ENCODE data around the gene IDE.
"Not testable (repeated sequence)": the region's sequence is repeated elsewhere in the genome, so short reads cannot be mapped to it uniquely, and the experiment has no call there.

IDE gene

GRCh38 chr10:92573798-92574547, at the start of gene IDE:
IDE (minus strand) TSS chr10:92574093; CDS start chr10:92574019, 74 bp downstream.
- DNase-seq = peak; percentile 86

DNA sequence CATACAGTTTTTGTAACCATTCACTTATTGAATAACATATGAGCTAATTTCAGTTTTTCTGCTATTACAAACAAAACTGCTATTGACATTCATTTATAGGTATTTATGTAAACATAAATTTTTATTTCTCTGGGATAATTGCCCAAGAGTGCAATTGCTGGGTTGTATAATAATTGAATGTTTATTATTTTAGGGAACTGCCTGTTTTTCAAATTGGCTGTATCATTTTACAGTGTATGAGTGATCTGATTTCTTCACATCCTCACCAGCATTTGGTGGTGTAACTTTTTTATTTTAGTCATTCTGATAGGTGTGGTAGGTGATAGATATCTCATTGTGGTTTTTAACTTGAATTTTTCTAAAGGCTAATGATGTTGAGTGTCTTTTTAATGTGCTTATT, 45.5 kb upstream of the IDE start:
- no peak for DNase-seq

DNA sequence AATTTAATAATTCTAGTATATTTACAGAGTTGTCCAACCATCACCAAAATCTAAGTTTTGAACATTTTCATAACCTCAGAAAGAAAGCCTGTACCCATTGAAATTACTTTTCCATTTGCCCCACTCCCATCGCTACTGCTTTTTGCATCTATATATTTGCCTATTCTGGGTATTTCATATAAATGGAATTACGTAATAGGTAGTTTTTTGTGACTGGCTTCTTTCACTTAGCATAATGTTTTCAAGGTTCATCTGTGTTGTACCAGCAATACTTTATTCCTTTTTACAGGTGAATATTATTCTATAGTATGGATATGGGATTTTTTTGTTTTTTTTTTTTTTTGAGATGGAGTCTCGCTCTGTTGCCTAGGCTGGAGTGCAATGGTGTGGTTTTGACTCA, 41.6 kb upstream of the IDE start:
- DNase-seq = no peak

DNA sequence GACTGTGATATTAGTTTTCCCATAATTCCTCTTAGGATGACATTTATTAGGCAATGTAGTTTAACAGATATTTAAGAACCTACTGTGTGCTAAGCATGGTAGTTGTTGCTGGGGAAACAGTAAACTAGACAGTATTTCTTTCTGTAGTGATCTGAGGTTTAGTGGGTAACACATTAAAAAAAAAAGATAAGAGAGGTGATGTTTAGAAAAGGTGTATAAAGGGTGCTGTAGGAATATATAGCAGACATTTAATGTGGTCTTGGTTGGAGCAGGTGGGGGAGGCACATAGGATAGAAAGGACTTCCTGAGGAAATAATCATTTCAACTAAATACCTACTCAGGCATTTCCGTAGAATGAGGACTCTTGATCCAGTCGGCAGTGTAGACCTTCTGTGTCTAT, 30.9 kb upstream of the IDE start:
- DNase-seq = no peak

DNA sequence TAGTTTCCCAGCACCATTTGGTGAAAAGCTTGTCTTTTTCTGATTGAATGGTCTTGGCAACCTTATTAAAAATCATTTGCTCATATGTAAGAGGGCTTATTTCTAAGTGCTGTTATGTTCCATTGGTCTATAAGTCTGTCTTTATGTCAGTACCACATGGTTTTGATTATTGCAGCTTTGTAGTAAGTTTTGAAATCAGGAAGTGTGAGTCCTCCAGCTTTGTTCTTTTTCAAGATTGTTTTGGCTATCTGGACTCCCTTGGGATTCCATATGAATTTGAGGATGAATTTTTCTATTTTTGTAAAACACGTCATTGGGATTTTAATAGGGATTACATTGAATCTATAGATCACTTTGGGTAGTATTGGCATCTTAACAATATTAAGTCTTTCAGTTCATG, 24.4 kb upstream of the IDE start:
- DNase-seq = no peak

- no peak for DNase-seq
Measured at GRCh38 chr10:92595505-92595904, 21.6 kb upstream of the IDE start.

- no peak for DNase-seq
Measured at GRCh38 chr10:92593619-92594588, 20.0 kb upstream of the IDE start.

DNA sequence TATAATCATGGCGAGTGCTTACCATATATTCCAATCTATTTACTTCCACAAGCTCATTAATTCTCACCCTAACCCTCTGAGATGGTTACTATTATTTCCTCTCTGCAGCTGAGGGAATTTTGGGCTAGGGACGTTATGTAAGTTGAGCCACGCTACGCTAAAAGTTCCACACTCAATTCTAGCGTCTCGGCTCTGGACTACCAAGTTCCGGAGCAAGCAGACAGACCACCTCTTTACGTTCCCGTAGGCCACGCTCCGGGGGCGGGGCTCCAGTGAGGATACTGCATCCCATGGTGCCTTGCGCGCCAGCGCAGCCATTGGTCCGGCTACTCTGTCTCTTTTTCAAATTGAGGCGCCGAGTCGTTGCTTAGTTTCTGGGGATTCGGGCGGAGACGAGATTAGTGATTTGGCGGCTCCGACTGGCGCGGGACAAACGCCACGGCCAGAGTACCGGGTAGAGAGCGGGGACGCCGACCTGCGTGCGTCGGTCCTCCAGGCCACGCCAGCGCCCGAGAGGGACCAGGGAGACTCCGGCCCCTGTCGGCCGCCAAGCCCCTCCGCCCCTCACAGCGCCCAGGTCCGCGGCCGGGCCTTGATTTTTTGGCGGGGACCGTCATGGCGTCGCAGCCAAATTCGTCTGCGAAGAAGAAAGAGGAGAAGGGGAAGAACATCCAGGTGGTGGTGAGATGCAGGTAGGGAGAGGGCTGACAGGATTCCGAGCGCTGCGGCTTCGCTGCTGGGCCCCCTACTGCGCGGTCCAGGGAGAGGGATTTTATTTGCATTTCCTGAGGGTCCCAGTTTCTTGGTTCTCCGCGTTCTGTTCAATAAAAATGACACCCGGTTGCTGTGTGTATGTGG, 19.1 kb upstream of the IDE start, which contains the start of gene KIF11:
Gene KIF11 (plus strand): TSS at position 370 of the 858 bp plus-strand sequence. CDS start 246 bp downstream, at position 616.
- peak; percentile 98 for DNase-seq

DNA sequence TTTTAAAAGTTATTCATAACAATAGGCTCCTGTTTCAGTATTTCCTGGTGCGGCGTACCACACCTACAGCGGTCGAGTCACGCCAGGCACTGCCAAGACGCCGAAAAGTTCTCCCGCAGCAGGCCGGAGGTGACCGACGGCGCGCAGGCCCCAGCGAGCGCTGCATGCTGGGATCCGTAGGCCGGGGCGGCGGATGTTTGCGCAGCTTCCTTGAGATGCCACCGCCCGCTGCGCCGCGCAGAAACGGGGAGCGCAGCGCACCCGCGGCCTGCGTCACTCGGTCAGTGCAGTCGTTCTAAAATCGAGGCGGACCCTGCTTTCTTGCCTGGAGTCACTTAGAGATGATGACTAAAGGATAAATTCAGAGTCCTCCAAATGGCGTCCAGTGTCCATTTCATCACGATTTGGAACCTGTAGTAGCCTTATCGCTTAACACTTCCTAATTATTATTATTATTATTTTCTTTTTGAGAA, 17.7 kb upstream of the IDE start:
- peak; percentile 92 for DNase-seq

- peak; percentile 7 for DNase-seq
Measured at GRCh38 chr10:92590623-92591549, 17.0 kb upstream of the IDE start.

- DNase-seq = not testable (repeated sequence)
Measured at GRCh38 chr10:92582347-92582746, 8.5 kb upstream of the IDE start.

GRCh38 chr10:92575961-92576360, 2.1 kb upstream of the IDE start:
- no peak for DNase-seq

- DNase-seq = no peak
Measured at GRCh38 chr10:92574548-92575261, 812 bp upstream of the IDE start.

GRCh38 chr10:92573091-92573797, 649 bp downstream of the IDE start:
- peak; percentile 40 for DNase-seq

DNA sequence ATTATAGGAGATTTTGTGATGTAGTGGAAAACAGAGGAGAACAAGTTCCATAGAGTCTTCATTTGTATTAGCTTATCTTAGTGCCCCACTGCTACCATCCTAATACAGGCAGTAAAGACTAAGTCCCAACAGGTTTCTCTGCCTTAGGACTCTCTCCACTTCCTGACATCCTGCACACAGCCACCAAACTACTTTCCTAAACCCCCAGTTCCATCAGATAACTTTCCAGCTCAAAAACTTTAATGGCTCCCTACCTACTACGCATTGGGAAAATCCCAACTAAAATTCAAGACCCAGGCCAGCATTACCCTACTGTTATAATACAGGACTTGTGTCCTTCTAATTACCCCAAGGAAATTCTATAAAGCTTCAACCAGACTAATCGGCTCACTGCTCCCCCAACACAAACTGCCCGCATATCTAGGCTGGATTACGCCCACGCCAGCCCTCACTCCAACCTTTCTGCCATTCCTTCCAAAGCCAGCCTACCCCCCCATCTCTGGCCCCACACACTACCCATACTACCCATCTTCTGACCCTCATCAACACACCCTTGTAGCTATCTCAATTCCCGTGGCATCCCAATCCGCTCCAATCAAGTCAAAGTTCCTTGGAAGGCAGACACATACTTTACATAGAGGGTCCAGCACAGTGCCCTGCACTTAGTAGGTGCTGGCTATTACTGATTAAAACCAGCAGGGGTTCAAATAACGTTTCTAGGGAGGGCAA, 1.4 kb downstream of the IDE start:
- no peak for DNase-seq

- no peak for DNase-seq
Measured at GRCh38 chr10:92571649-92572048, 2.2 kb downstream of the IDE start.

DNA sequence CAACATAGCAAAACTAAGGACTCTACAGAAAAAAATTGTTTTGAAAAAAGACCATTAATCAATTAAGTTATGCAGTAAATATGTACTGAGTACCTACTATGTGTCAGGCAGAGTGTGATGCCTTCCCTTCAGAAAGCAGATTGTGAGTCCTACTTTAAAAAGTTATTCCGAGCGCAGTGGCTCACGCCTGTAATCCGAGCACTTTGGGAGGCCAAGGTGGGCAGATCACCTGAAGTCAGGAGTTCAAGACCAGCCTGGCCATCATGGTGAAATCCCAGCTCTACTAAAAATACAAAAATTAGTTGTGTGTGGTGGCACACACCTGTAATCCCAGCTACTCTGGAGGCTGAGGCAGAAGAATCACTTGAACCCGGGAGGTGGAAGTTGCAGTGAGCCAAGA, 4.2 kb downstream of the IDE start:
- DNase-seq = not testable (repeated sequence)

DNA sequence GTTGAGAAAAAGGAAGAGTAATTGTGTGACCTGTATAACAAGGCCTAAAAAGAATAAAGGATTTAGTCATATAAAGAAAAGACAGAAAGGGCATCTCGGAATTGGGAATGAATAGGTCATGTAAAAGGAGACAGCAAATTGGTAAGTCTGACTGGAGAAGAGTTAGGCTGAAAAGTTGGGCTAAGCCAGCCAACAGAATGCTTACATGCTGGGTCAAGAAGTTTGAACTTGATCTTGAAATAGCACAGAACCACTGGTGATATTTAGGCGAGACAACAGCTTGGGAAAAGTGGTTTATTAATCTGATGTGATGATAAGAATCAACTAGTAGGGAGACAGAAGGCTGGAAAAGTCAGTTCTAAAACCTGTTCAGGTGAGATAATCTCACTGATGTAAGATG, 4.8 kb downstream of the IDE start:
- DNase-seq = no peak

- no peak for DNase-seq
Measured at GRCh38 chr10:92567952-92568600, 5.8 kb downstream of the IDE start.

Data from CD4-positive, alpha-beta T cell treated with Interleukin-17A for 4 hours (primary cell).